Stimulated activated CD8-positive, alpha-beta memory T cell treated with anti-CD3 and anti-CD28 coated beads, Interleukin-7, amount 100 ng/mL, for 4 hours (primary cell): ENCODE results near the gene USPL1.

Experiments
- DNase-seq, 2 donors: peaks; one replicate each; pipeline ENCODE4 v3.0.0-alpha.2; 2020; ENCODE audit warnings: low read depth in 2 of 2

USPL1 gene

GRCh38 chr13:30697177-30697953, 79.6 kb downstream of the USPL1 start:
- DNase-seq = no peak

- no peak for DNase-seq
These were observed 80.3 kb downstream of the USPL1 start for GRCh38 chr13:30697996-30698401.

- no peak for DNase-seq
These were observed 80.8 kb downstream of the USPL1 start for GRCh38 chr13:30698488-30699005.

GRCh38 chr13:30700364-30700763, 82.6 kb downstream of the USPL1 start:
- DNase-seq = no peak

GRCh38 chr13:30702006-30702405, 84.3 kb downstream of the USPL1 start:
- no peak for DNase-seq

GRCh38 chr13:30704596-30704995, 86.9 kb downstream of the USPL1 start:
- no peak for DNase-seq

GRCh38 chr13:30705680-30706079, 88.0 kb downstream of the USPL1 start:
- DNase-seq = no peak

- DNase-seq = no peak
These were observed 90.8 kb downstream of the USPL1 start for GRCh38 chr13:30708541-30708940.
